Neutrophil (primary cell): Measurements from ENCODE around the gene NUB1.

Experiments
- H3K27ac ChIP-seq: fragments of 200-600 bp; sonication (generic); 2 replicates; pipeline ENCODE4 v1.5.1; 2016; ENCODE audit warnings: mild to moderate bottlenecking, moderate library complexity
- H3K27me3 ChIP-seq: fragments of 200-600 bp; sonication (generic); 2 replicates; pipeline ENCODE4 v1.6.0; 2016; ENCODE audit warnings: mild to moderate bottlenecking
- H3K36me3 ChIP-seq: fragments of 200-600 bp; sonication (generic); 2 replicates; pipeline ENCODE4 v1.5.1; 2017
- H3K4me1 ChIP-seq, 2 experiments: fragments of 200-600 bp in 1 of 2; sonication (generic) in 1 of 2; 1 replicate in 1 of 2; 2 replicates in 1 of 2; pipeline versions ENCODE4 v1.5.1 to v1.6.1; 2013 to 2016; ENCODE audit warnings: low read depth in 1 of 2, low read length in 1 of 2, mild to moderate bottlenecking in 1 of 2, moderate library complexity in 1 of 2; ENCODE audit not compliant: control insufficient read depth in 1 of 2, insufficient read depth in 1 of 2
- H3K4me3 ChIP-seq, 2 experiments: fragments of 200-600 bp in 1 of 2; sonication (generic) in 1 of 2; 1 replicate in 1 of 2; 2 replicates in 1 of 2; pipeline ENCODE4 v1.5.1; 2013 to 2016; ENCODE audit warnings: low read depth in 1 of 2, low read length in 1 of 2, mild to moderate bottlenecking in 1 of 2, moderate library complexity in 1 of 2
- H3K9me3 ChIP-seq: fragments of 200-600 bp; sonication (generic); 2 replicates; pipeline ENCODE4 v1.5.1; 2016
- CTCF ChIP-seq: fragments of 200-600 bp; sonication (generic); IDR thresholded peaks from 2 replicates; pipeline ENCODE4 v1.5.1; 2016; ENCODE audit warnings: antibody characterized with exemption

The NUB1 gene

GRCh38 chr7:151408498-151408838, 66.9 kb downstream of the NUB1 start:
- Histone ChIP-seq H3K27ac (no peak overlapping the region), H3K36me3 (no peaks in the 10 kb centered on the region), H3K27me3 (peaks cover 77% of the 10 kb centered on the region), H3K9me3 (no peaks in the 10 kb centered on the region), H3K4me1 (peaks cover 0 to 18% of the 10 kb centered on the region in 2 experiments), H3K4me3 (no peak overlapping the region)
- TF ChIP-seq CTCF = no peak

- H3K9me3 ChIP-seq = no peaks in the 10 kb centered on the region
- peaks cover 77% of the 10 kb centered on the region for H3K27me3 ChIP-seq
- TF ChIP-seq CTCF = no peak
- peaks cover 0 to 18% of the 10 kb centered on the region in 2 experiments for H3K4me1 ChIP-seq
- H3K27ac ChIP-seq = no peak overlapping the region
- no peaks in the 10 kb centered on the region for H3K36me3 ChIP-seq
- H3K4me3 ChIP-seq = no peak overlapping the region
Observed at GRCh38 chr7:151408839-151409666, 67.4 kb downstream of the NUB1 start.

- TF ChIP-seq CTCF = no peak
- Histone ChIP-seq H3K4me1 (peaks cover 0 to 18% of the 10 kb centered on the region in 2 experiments), H3K27ac (no peak within 1 kb of the TSS), H3K4me3 (no peak within 1 kb of the TSS), H3K27me3 (peaks cover 77% of the 10 kb centered on the region), H3K9me3 (no peaks in the 10 kb centered on the region), H3K36me3 (no peaks in the 10 kb centered on the region)
Observed at GRCh38 chr7:151409667-151410404, 68.2 kb downstream of the NUB1 start, which contains the start of gene WDR86. Gene WDR86 (minus strand): TSS chr7:151410038. CDS start chr7:151409589, 449 bp downstream.

GRCh38 chr7:151410405-151411390, 69.1 kb downstream of the NUB1 start:
- Histone ChIP-seq H3K36me3 (no peaks in the 10 kb centered on the region), H3K27ac (no peak overlapping the region), H3K9me3 (no peaks in the 10 kb centered on the region), H3K4me3 (no peak overlapping the region), H3K27me3 (peaks cover 77% of the 10 kb centered on the region), H3K4me1 (peaks cover 3 to 23% of the 10 kb centered on the region in 2 experiments)
- TF ChIP-seq CTCF = no peak

- peaks cover 4 to 27% of the 10 kb centered on the region in 2 experiments for H3K4me1 ChIP-seq
- no peak overlapping the region for H3K4me3 ChIP-seq
- H3K27ac ChIP-seq = no peak overlapping the region
- no peak for TF ChIP-seq CTCF
- H3K36me3 ChIP-seq = no peaks in the 10 kb centered on the region
- H3K27me3 ChIP-seq = peaks cover 68% of the 10 kb centered on the region
- H3K9me3 ChIP-seq = no peaks in the 10 kb centered on the region
Observed at GRCh38 chr7:151411551-151411950, 69.9 kb downstream of the NUB1 start.
